ENCODE measurements around the gene BTRC.

BTRC gene

GRCh38 chr10:101441541-101442455 is 87.8 kb downstream of the BTRC start:
- DNase-seq (ENCODE audit: extremely low read depth in 1 of 2, low read depth in 1 of 2) = no peak

- DNase-seq (ENCODE audit: extremely low read depth in 1 of 2, low read depth in 1 of 2) = no peak
Measured at GRCh38 chr10:101442456-101442800, 88.5 kb downstream of the BTRC start.

GRCh38 chr10:101444058-101444898 is 90.3 kb downstream of the BTRC start:
- no peak for DNase-seq (ENCODE audit: extremely low read depth in 1 of 2, low read depth in 1 of 2)

GRCh38 chr10:101446071-101446470 is 92.1 kb downstream of the BTRC start:
- no peak for DNase-seq (ENCODE audit: extremely low read depth in 1 of 2, low read depth in 1 of 2)

GRCh38 chr10:101446947-101447346 is 93.0 kb downstream of the BTRC start:
- no peak for DNase-seq (ENCODE audit: extremely low read depth in 1 of 2, low read depth in 1 of 2)

- no peak for DNase-seq (ENCODE audit: extremely low read depth in 1 of 2, low read depth in 1 of 2)
Measured at GRCh38 chr10:101447477-101447876, 93.5 kb downstream of the BTRC start.

- DNase-seq (ENCODE audit: extremely low read depth in 1 of 2, low read depth in 1 of 2) = no peak
Measured at GRCh38 chr10:101450277-101451080, 96.5 kb downstream of the BTRC start.

- no peak for DNase-seq (ENCODE audit: extremely low read depth in 1 of 2, low read depth in 1 of 2)
Measured at GRCh38 chr10:101451261-101451660, 97.3 kb downstream of the BTRC start.

- no peak for DNase-seq (ENCODE audit: extremely low read depth in 1 of 2, low read depth in 1 of 2)
Measured at GRCh38 chr10:101451667-101452069, 97.7 kb downstream of the BTRC start.

- DNase-seq (ENCODE audit: extremely low read depth in 1 of 2, low read depth in 1 of 2) = no peak
Measured at GRCh38 chr10:101452176-101452575, 98.2 kb downstream of the BTRC start.

- no peak for DNase-seq (ENCODE audit: extremely low read depth in 1 of 2, low read depth in 1 of 2)
Measured at GRCh38 chr10:101452593-101452992, 98.6 kb downstream of the BTRC start.

- DNase-seq (ENCODE audit: extremely low read depth in 1 of 2, low read depth in 1 of 2) = no peak
Measured at GRCh38 chr10:101453318-101453717, 99.4 kb downstream of the BTRC start.

- DNase-seq (ENCODE audit: extremely low read depth in 1 of 2, low read depth in 1 of 2) = no peak
Measured at GRCh38 chr10:101453791-101454718, 100.1 kb downstream of the BTRC start.

GRCh38 chr10:101458869-101459268 is 104.9 kb downstream of the BTRC start:
- no peak for DNase-seq (ENCODE audit: extremely low read depth in 1 of 2, low read depth in 1 of 2)

- DNase-seq (ENCODE audit: extremely low read depth in 1 of 2, low read depth in 1 of 2) = no peak
Measured at GRCh38 chr10:101464082-101464481, 110.1 kb downstream of the BTRC start.

- DNase-seq (ENCODE audit: extremely low read depth in 1 of 2, low read depth in 1 of 2) = no peak
Measured at GRCh38 chr10:101464599-101464998, 110.6 kb downstream of the BTRC start.

- DNase-seq (ENCODE audit: extremely low read depth in 1 of 2, low read depth in 1 of 2) = no peak
Measured at GRCh38 chr10:101466016-101466912, 112.3 kb downstream of the BTRC start.

- no peak for DNase-seq (ENCODE audit: extremely low read depth in 1 of 2, low read depth in 1 of 2)
Measured at GRCh38 chr10:101467286-101467770, 113.4 kb downstream of the BTRC start.

- no peak for DNase-seq (ENCODE audit: extremely low read depth in 1 of 2, low read depth in 1 of 2)
Measured at GRCh38 chr10:101468159-101468558, 114.2 kb downstream of the BTRC start.
